ENCODE measurements around the gene ZMYND10. TPM values are rescaled to one million over a fixed set of nuclear protein-coding genes. Genes with fewer than 3 reads are reported as not detected.

Gene ZMYND10
- total RNA-seq, 1 donor from 2014 or later, result 0.07 TPM

DNA sequence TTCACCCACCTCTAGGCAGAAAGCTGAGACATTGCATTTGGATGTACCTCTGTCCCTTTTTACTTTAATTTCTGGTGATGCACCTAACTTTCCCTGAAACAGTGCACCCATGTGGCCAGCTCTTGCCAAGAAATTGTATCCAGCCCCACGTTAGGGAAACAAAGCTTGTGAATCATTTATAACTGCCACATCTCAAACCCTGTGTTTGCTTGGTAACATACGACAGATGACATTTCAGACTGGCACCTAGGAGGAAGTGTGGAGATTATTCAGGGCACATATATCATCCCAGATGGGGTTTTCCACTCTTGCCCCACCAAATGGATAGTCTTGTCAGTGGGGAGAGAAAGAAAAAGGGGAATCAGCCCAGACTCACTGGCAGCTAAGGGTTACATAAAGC lies 7.2 kb upstream of the ZMYND10 start:
- ATAC-seq, result no peak
- intact Hi-C loops (cut with micrococcal nuclease), result no loop called here
- no peak for DNase-seq

DNA sequence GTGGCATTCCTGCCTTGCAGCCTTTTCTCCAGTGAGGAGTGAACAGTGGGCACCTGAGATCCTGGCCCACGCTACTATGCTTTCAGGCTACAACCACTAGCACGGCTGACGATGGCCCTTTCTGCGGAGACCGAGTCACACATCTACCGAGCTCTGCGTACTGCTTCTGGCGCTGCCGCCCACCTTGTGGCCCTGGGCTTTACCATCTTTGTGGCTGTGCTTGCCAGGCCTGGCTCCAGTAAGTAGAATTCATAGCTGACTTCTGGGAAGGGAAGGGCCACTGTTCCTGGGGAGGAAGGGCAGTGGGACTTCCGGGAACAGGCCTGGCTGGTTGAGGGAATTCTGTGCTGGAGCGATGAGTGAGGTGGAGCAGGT lies 5.8 kb upstream of the ZMYND10 start:
- ATAC-seq (no peak), DNase-seq (no peak)
- intact Hi-C loops (cut with micrococcal nuclease), result no loop called here

DNA sequence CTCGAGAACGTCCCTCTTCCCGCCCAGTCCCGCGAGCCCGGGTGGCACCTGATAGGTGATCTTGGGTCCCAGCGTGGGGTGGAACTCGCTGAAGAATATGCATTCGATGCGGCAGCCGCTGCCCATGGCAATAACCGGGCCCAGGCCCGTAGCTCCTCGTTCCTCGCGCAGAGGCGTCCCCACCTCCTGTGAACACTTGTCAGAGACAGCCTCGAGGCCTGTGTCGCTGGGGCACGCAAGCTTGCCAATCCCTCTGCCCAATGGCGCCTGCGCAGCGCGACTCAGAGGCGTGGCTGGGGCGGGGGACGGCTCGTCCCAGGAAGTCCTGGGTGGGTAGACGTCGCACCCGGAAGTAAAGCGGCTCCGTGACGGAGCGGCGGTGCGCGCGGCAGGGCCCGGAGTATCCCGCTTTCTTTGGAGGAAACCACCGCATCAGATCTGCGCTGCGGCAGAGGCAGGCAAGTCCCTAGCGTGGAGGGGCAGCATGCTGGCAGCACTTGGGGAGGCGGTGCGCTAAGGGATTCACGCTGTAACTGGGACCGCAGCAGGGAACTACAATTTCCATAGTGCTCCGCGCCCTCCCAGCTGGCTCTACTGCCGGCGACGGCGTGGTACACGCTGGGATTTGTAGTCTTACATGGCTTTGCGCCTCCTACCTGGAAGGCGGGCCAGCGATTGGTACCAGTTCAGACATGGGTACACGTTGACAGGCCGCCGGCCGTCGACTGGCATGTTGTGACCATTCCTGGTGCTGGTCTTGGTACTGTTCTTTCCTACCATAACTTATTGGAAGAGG lies 5.2 kb upstream of the ZMYND10 start, which contains the start of the genes CYB561D2 and NPRL2:
Gene CYB561D2, plus strand, starts transcription at position 336 of the 796 bp plus-strand sequence. CDS start 572 bp downstream, outside the sequence.
Gene NPRL2, minus strand, starts transcription at position 249 of the 796 bp plus-strand sequence. Its CDS starts 123 bp downstream, at position 126.
- intact Hi-C loops (cut with micrococcal nuclease), result no loop called here
- peak; percentile 98 for DNase-seq
- peak; percentile 95 for ATAC-seq

DNA sequence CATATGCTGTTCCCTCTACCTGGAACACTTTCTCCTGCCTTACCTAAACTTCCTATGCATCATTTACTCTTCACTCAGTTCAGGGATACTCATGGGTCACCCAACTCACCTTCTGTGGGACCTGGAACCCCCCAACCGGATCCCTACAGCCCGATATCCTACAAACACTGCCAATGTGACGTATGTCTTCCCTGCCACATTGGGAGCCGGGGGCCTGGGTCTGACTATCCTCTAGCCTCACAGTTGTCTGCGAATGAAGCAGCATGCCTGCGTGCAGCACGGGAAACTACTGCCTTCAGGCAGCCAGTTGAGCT lies 4.6 kb upstream of the ZMYND10 start:
- intact Hi-C loops (cut with micrococcal nuclease), result no loop called here
- ATAC-seq (no peak), DNase-seq (no peak)

DNA sequence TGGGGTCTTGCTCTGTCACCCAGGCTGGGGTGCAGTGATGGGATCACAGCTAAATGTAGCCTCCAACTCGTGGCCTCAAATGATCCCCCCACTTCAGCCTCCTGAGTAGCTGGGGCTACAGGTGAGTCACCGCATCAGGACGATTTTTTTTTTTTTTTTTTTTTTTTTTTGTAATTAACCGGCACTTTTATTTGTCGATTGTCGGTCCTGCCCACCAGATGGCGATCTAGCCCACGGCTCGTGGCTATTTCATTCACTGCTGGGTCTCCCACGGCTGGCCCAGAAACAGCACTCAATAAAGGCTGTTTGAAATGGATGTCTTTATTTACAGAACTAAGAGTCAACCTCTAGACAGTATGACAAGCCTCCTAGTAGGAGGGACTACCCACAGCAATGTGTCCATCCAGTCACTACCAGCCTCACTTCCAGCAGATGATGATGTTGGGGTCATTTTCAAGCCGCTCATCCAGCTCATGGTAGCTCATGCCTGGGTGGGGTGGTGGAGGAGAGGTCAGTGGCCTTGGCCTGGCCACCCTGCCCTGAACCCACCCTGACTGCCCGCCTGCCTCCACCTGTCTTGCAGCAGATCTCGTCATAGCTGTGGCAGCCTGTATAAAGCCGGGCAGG lies 1.8 kb upstream of the ZMYND10 start:
- ATAC-seq (no peak), DNase-seq (peak; percentile 77)
- intact Hi-C loops (cut with micrococcal nuclease), result loop anchor here (5.0 kb wide), 1 partner anchor 195 kb away; no protein-coding TSS in a partner anchor

DNA sequence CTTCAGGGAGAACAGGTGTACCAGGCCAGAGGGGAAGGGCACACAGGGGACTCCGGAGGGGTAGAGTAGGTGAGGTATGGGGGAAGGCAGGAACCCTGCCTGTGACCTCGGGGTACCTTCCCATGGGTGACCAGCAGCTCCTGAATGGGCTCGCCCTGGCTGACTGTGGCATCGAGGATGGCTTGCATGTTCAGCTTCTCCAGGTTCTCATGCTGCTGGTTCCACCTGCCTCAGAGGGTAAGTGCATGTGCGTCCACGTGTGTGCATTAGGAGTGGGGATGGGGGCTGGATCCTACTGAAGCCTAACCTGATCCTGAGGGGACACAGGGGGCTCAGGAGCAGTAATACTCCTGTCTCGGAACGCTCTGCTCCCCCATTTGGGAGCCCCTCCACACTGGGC lies 524 bp downstream of the ZMYND10 start:
- ATAC-seq (no peak), DNase-seq (no peak)
- intact Hi-C loops (cut with micrococcal nuclease), result loop anchor here (5.0 kb wide), 1 partner anchor 197 kb away; no protein-coding TSS in a partner anchor

DNA sequence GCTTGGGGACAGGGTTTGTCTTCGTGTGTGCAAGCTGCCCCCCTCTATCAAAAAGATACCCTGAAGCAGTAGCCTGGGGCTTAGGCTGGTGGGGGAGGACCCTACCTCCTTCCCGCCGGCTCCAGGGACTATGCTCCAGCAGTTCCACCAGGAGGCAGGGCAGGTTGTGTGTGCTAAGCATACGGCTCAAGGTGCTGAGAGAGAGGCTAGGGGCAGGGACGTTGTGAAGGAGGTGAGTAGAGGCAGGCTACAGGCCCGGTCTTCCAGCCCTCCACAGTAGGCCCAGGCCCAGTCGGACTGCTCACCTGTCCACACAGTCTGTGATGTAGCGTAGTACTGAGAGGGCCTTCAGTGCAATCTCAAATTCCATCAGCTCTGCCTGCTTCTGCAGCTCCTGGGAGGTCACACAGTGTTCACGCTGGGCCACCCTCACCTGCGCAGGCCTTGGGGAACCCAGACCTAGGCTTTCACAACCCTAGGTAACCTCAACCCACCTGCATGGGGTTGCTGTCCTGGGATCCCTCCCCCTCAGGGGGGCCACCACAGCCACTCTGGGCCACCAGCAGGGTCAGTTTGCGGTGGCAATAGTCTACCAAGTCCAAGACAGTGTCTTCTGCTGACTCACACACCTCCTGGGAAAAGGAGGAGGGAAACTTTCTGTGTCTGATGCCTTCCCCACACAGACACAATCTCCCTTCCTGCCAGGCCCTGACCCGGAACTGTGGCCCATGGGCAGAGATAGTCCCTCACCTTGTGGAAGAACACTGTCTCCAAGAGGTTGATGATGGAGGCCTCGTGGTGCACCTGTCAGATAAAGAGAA lies 2.5 kb downstream of the ZMYND10 start:
- intact Hi-C loops (cut with micrococcal nuclease), result no loop called here
- DNase-seq, result no peak
- ATAC-seq, result no peak

DNA sequence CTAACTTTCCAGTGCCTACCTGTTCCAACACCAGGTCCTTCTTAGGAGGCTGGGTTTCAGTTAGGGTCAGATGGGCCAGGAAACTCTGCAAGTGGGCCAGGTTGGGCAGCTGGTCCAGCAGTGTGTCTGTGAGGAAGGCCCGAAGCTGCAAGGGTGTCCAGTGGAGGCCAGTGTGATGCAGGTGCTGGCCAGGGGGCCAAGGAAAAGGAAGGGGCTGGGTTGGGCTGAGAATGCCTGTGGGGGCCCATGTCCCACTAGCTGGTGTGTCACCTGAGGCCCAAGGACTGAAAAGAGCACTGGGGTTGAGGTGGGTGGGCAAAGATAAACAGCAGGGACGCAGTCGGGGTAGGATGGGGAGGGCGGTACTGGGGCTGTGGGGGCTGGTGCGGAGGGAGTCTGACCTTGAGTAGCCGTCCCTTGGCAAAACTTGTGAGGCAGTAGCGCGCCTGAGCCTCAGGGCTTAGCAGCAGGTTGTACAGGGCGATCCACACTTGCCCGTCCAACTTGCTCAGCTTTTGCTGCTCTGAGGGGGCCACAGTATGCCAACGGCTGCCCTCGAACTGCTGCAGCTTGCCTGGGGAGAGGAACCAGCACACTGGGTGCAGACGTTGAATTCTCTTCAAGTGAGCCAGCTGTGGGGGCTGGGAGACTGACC lies 3.4 kb downstream of the ZMYND10 start:
- DNase-seq, result no peak
- intact Hi-C loops (cut with micrococcal nuclease), result no loop called here
- ATAC-seq, result no peak

DNA sequence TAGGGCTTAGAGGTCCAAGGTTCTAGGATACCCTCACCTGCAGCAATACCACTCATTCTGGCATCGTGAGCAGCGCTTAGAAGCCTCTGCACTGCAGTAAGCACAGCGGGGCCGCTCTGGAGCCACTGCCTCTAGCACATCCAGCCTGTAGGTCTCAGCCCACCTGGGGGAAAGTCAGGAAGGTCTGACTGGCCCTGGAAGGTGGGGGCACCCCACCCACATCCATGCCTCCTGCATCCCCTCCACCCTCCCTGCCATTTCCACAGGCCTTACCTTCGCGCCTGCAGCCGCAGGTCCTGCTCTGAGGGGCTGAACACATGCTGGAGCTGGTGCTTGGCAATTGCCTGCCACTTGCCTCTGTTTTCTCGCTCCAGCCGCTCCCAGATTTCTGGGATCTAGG lies 4.0 kb downstream of the ZMYND10 start:
- ATAC-seq, result no peak
- DNase-seq, result no peak
- intact Hi-C loops (cut with micrococcal nuclease), result no loop called here

DNA sequence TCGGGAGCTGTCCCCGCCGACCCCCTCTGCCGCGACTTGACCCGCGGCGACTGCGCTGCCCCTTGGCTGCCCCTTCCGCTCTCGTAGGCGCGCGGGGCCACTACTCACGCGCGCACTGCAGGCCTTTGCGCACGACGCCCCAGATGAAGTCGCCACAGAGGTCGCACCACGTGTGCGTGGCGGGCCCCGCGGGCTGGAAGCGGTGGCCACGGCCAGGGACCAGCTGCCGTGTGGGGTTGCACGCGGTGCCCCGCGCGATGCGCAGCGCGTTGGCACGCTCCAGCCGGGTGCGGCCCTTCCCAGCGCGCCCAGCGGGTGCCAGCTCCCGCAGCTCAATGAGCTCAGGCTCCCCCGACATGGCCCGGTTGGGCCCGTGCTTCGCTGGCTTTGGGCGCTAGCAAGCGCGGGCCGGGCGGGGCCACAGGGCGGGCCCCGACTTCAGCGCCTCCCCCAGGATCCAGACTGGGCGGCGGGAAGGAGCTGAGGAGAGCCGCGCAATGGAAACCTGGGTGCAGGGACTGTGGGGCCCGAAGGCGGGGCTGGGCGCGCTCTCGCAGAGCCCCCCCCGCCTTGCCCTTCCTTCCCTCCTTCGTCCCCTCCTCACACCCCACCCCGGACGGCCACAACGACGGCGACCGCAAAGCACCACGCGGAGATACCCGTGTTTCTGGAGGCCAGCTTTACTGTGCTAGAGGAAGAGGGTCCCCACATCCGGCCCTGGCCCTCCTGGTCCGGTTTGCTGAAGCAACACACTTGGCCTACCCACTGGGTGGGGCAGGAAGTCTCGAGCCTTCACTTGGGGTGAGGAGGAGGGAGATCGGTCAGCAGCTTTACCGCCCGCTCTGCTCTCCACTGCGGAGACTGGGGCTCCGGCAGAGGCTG lies 4.8 kb downstream of the ZMYND10 start, which contains the start of gene RASSF1:
Gene RASSF1, minus strand, starts transcription at position 389 of the 882 bp plus-strand sequence. Its CDS starts 31 bp downstream, at position 358.
- ATAC-seq, result peak; percentile 39
- peak; percentile 89 for DNase-seq
- intact Hi-C loops (cut with micrococcal nuclease), result no loop called here

DNA sequence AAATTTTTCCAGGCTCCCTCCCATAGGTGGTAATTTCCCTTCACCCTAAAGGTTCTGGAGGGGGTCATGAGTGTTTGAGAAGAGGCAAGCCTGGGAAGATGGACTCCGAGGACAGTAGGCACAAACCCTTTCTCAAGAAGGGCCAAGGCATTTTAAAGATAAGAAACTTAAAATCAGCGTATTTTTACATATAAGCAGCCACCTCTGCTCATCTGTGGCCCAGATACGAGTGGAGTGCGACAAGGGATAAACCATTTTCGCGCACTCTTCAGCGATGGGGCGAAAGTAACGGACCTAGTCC lies 5.4 kb downstream of the ZMYND10 start:
- intact Hi-C loops (cut with micrococcal nuclease), result no loop called here
- no peak for ATAC-seq
- DNase-seq, result no peak

DNA sequence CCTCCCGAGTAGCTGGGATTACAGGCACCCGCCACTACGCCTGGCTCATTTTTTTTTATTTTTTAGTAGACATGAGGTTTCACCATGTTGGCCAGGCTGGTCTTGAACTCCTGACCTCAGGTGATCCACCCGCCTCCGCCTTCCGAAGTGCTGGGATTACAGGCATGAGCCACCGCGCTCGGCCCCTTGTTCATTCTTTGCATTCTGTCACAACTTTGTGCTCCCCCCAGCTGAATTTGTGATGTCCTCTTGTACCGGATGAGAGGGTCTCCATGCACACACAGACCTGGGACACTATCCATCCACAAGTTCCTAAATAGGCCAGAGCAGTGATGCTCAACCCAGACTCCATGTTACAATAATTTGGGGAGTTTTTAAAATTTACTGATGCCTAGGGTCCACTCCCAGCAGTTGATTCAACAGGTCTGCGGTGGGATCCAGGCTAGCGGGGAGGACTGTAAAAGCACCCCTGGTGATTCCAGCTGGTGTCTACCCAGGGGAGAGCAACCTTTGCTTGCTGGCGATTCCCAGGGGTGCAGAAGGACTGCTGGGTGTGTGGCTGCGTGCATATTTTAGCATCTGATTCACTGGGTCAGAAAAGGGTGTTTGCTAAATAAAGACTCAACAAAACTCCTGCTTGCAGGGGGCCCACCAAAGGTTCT lies 5.9 kb downstream of the ZMYND10 start:
- intact Hi-C loops (cut with micrococcal nuclease), result no loop called here
- no peak for DNase-seq
- ATAC-seq, result no peak

DNA sequence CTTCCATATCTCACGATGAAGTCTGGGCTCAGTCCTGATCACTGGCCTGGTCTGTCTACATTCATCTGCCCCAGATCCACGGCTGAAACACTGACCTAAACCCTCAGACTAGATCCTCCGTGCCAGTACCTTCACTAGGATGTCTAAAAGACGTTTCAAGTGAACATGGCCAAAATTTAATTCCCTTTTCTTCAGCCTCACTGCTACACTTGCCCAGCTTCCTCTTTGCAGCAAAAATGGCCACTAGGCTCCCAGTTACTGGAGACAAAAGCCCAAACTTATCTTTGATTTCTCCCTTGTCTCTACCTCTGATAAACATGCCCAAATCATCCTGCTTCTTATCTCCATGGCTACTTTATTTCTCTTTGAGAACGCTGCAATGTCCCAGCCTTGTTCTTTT lies 6.6 kb downstream of the ZMYND10 start:
- DNase-seq (no peak), ATAC-seq (no peak)
- intact Hi-C loops (cut with micrococcal nuclease), result no loop called here

DNA sequence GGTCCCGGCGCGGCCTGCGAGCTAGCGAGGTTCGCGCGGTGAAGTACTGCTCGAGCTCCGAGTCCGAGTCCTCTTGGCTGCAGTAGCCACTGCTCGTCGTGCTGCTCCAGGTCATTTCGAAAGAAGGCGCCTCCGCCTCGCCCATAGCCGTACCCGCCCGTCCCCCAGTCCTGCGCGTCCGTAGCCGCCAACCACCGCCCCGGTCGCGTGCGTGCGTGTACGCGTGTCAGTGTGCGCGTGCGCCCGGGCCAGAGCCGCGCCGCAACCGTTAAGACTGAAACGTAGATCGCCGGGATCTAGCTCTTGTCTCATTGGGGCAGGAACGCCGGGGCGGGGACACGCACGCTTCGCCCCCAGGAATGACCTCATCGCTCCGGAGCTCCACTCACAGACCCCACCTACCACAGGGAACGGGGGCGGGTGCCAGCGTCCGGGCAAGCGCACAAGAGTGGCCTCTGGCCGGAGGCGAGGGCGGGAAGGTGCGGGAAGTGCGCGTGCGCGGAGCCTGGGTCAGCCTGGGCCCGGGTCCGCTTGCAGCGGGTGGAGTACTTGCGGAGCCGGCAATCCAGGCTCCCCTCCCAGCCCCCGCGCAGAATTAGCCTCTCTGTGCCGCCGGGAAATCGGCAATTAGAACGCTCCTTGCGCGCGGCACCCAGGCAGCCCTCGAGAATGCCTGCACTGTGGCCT lies 8.2 kb downstream of the ZMYND10 start:
- DNase-seq (peak; percentile 100), ATAC-seq (peak; percentile 87)
- intact Hi-C loops (cut with micrococcal nuclease), result no loop called here

DNA sequence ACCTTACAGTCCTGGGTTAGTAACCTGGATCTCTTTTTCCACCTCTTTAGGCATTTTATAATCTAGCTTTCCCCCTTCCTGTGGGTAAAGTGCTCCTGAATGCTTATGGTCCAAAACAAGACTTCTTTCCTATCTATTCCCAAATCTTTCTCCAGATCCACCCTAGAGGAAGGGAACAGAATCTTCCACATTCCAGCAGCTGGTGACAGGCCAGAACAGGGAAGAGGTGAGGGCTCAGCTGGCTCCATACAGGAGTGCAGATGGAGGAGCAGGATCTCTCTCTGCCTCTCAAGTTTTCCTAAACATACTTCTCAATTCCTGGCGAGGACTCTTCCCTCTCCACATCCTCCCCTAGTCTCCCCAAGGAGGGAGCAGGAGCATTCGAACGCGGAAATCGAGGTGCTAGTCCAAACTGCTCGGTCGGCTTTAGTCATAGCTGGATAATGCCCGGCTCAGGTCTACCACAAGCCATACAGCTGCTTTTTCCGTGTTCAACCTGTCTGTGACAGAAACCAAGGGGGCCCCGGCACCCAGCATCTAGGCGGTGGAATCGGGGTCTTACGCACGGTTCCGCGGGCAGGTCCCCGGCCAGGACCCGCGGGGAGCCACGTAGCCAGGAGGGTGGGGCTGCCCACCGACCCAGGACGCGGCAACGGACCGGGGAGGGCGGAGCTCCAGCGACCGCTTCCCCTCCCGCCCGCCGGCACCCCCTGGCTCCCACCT lies 8.9 kb downstream of the ZMYND10 start:
- DNase-seq (no peak), ATAC-seq (no peak)
- intact Hi-C loops (cut with micrococcal nuclease), result no loop called here

DNA sequence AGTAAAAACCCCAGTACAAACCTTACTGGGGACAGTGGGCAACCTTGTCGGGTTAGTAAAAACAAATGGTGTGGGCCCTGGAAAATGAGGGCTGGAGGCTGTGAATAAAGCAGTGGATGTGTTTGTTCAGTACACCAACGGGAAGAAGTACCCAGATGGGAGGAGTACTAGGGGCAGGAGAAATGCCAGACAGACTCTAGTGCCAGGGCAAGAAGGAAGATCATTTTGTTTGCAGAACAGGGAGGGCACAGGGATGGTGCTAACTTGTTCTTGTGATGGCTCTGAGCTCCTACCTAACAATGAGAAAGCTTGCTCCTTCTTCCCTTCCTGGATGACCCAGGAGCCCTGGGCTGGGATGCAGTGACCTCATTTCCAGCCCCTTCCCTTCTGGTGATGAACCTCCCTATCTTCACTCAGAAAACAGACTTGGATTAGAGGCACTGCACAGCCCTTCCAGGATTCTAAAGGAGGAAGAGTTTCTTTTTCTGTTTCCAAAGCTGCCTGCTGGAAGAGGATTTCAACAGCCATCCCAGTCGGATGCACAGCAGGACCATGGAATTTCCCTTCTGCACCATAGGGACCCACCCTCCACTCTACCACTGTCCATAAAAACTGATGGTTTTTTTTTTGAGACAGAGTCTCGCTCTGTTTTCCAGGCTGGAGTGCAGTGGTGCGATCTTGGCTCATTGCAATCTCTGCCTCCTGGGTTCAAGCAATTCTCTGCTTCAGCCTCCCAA lies 11.0 kb downstream of the ZMYND10 start:
- intact Hi-C loops (cut with micrococcal nuclease), result no loop called here
- ATAC-seq (no peak), DNase-seq (no peak)
